C1 segment of cervical spinal cord (tissue), 14 donors: ENCODE results near the gene IGF2.

ENCODE experiments used
- DNase-seq, 14 donors: peaks; one replicate each; lab custom pipeline; 2025; lab: John Stamatoyannopoulos, UW

Gene IGF2

DNA sequence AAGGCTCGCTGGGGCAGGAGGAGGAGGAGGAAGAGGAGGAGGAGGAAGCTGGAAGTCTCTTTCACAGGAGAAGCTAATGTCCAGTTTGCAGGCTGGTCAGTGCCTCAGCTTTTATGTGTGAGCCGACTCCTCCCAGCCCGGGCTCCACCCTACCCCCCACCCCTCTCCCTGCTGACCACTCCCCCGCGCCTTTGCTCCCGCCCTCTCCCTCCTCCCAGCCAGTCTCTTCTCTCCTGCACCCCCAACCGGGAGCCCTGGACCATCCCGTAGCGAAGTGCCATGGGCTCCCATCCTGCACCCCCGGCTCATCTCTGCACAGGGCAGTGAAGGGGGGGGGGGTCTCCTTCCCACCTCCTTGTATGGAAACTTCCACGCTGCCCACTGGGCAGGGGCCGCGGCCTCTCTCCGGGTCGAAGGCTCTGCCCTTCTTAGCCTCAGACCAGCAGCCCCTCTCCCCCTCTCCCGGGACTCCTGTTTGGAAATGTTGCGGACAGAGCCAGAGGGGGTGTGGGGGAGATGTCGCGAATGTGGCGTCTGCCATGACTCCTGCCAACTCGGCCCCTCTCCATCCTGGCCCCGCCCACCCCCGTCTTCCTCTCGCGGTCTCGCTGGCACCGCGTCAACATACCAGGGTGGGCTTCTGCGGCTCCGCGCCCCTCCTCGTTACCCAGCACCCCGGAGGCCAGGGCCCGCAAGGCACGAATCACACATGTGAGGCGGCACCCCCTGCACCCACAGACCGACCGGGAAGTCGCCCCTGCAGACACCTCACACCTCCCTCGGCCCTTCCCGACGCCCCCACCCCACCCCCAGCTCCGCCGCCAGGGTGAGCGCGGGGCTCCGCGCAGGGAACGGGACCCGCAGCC is 1.8 kb downstream of the IGF2 start:
- DNase-seq: no peak

DNA sequence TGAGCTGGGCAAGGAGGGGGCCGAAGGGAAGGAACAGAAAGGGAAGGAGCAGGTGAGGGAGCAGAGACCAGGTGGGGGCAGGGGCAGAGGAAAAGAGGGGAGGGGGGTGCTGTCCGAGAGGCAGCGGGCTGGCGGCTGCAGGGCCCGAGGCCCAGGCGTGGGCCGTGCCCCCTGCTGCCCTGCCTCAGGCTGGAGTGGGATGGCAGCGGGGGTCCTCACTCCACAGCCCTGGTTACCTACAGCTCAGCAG is 2.3 kb downstream of the IGF2 start:
- no peak for DNase-seq

- no peak for DNase-seq
These were observed 2.8 kb downstream of the IGF2 start for GRCh38 chr11:2136209-2136951.

DNA sequence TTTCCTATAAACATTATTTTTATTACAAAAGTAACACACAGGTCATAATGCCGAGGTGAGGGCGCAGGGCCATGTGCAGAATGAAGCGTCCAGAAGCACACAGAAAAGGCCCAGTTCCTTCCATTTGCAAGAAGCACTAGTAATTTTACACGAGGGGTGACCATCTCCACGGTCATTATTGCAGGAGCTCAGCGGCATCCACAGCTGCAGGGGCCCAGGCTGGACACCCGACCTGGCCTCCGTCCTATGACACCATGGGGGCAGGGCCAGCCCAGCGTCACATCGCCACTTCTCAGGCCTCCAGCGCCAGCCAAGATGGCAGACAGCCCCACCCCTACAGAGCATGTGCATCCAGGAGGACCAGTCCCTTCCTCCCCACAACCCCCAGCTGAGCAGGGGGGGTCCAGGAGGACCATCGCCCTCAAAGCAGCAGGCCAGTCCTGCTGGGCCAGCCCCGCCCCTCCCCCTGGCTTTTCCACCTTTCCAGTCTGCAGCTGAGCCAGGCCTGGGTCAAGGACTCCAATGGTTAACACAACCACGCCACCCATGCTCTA is 3.5 kb downstream of the IGF2 start:
- DNase-seq: no peak

DNA sequence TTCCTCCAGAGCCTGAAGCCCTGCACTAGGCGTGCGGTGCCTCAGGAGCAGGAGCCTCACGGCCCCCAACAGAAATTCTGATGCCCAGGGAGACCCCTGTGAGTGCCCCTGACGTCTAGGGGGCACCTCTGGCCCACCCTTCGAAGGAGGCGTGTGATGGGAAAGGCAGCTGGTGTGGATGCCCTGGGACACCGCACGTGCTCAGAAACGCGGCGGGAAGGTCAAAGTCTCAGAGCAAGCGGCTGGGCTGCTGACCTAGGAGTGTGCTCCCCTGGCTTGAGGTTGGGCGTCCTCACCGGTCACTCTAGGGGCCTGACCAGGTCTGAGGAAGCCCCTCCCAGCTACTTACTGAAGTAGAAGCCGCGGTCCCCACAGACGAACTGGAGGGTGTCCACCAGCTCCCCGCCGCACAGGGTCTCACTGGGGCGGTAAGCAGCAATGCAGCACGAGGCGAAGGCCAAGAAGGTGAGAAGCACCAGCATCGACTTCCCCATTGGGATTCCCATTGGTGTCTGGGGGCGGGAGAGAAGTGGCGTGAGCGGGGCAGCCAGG is 4.1 kb downstream of the IGF2 start:
- DNase-seq: no peak

DNA sequence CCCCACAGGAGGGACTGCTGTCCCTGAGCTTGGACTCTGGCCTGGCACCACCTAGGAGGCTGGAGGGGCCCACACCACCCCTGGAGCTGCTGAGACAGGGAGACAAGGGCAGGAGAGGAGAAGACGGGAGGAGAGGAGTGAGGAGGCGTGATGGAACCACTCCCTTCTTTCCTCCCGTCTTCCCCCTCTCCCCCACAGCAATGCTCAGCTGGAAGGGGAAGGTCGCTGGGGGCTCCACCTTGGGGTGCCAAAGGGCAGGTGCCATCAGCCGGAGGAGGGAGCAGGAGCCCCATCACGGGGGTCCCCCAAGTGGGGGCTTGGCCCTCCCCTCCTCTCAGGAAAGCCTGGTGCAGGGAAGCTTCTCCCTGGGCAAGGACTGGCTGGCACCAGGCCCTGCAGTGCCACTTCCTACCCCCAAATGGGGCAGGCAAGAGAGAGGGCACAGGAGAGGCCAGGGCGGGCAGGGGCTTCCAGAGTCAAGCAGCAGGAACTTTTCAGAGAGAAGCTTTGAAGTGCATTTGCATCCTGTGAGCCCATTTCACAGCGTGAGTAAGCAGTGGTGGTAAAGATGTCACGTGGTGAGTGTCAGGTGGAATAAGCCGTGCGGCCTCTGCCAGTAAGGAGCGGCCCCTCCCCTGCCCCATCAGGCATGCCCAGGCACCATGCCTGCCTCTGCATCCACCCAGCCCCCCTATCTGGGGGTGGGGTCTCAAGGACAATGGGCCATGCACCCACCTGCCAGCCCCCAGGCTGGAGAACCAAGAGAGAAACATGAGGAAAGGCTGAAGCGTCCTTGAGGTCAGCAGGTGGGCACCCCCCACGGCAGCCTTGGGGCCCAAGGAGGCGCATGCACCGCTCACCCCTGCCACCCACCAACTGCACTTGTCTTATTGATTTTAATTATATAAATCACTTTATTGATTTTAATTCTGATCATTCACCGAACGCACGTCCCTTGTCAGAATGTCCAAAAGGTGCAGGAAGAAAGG is 4.9 kb downstream of the IGF2 start:
- DNase-seq: no peak

DNA sequence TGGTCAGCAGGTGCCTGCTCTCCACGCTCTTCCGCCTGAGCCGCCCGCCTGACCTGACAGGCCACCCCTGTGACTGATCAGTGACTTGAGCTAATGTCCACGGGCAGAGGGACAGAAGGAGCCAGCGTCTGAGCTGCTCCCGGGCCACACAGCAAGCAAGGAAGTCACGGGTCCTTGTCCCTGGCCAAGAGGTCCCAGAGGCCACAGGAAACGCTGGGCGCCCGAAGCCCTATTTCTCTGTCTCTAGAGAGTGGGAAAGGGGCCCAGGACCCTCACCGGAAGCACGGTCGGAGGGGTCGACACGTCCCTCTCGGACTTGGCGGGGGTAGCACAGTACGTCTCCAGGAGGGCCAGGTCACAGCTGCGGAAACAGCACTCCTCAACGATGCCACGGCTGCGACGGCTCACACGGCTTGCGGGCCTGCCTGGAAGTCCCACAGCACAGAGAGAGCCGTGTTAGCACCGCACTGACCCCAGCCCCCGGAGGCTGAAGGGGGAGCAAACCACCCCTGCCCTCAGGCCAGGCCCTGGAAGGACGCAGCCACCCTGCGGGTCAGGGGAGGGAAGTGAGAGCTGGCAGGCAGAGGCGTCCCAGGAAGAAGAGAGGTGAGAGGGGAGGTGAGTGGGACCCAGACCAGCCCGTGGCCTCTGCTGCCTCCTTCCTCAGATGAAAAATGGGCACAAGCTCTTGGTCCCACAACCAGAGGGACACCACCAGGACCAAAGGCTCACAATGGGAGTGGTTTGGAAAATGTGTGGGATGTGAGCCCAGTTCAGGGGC is 5.8 kb downstream of the IGF2 start:
- no peak for DNase-seq

DNA sequence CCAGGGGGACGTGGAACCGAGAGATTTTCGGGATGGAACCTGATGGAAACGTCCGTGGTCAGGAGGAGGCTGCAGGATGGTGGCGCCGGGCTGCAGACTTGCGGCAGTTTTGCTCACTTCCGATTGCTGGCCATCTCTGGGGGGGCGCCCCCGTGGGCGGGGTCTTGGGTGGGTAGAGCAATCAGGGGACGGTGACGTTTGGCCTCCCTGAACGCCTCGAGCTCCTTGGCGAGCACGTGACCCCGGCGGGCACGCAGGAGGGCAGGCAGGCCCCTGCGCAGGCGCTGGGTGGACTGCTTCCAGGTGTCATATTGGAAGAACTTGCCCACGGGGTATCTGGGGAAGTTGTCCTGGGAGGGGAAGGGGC is 6.3 kb downstream of the IGF2 start:
- DNase-seq: no peak

GRCh38 chr11:2132246-2132645 is 6.9 kb downstream of the IGF2 start:
- no peak for DNase-seq

- no peak for DNase-seq
These were observed 7.6 kb downstream of the IGF2 start for GRCh38 chr11:2131371-2132236.

- DNase-seq: no peak
These were observed 8.3 kb downstream of the IGF2 start for GRCh38 chr11:2130881-2131352.

- DNase-seq: no peak
These were observed 9.4 kb downstream of the IGF2 start for GRCh38 chr11:2129699-2130366.

DNA sequence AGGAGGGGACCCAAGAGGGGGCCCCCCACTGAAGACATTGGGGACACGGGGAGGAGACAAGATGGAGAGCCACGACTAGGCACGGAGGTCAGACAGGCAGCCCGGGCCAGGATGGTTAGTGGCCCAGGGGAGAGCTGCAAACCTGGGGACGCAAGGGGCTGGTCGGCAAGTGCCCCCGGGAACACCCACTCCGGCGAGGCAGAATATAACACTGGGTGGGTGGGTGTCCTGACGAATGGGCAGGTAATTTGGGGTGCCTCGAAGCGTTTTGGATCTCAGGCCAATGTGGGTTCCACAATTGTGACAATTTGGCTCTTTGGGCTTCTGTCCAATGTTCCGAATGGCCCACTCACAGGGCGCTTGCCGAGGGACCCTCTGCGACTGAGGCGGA is 9.9 kb downstream of the IGF2 start:
- no peak for DNase-seq

- no peak for DNase-seq
These were observed 10.5 kb downstream of the IGF2 start for GRCh38 chr11:2128511-2129307.

DNA sequence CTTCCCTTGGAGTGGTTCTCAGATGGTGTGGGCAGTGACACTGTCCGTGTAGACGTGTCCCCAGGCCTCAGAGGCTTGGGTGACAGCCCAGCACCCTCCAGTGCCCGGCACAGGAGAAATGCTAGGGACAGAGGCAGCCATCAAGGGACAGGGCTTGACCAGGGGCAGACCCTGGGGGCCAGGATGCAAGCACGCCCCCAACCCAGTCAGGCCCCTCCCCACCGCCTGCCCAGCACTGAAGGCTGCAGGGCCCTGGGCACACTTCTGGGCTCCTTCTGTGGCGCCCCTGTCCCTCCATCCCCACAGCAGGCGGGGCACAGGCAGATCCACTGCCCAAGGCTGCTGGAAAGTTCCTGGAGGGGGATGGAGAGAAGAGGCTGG is 11.1 kb downstream of the IGF2 start:
- no peak for DNase-seq

DNA sequence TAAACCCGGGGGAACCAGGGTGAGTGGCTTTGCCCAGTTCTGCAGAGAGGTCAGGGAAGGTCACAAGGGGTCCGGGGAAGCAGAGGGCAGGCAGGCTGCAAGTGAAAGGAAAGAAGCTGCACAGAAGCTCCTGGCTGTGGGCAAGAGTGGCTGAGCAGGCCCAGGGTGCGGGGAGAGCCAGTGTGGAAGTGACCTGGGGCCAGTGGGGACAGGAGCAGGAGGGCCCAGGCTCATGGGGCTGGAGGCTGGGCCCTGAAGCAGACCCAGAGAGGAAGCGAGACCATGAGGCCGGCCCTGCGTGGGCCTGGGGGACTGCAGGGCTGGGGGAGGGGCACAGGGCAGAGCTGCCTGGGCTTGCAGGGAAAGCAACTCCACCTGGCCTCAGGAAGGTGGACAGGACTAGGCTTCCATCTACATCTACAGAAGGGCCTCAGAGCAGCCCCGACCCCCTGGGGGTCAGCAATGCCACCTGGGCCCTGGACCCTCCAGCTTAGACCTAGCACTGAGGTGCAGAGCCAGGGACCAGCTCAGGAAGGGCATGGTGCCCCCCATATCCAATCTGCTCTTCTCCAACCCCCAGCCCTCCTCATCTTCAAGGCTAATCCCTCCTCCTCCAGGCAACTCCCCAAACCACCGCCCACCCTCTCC is 11.6 kb downstream of the IGF2 start:
- DNase-seq: no peak

DNA sequence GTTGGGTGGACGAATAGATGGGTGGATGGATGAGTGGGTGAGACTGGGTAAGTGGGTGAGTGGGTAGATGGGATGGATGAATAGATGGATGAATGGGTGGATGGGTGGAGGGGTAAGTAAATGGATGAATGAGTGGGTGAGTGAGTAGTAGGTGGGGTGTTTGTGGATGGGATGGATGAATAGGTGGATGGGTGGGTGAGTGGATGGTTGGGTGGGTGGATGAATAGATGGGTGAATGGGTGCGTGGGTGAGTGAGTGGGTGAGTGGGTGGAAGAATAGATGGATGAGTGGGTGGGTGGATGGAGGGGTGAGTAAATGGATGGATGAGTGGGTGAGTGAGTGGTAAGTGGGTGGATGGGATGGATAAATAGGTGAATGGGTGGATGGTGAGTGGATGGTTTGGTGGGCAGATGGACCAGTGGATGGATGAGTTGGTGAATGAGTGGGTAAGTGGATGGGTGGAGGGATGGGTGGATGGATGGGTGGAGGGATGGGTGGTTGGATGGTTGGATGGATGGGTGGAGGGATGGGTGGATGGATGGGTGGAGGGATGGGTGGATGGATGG is 12.6 kb downstream of the IGF2 start:
- DNase-seq: no peak
